GM12878 (cell line): ENCODE measurements around the gene FAM167B. TPM values are rescaled to one million over a fixed set of nuclear protein-coding genes. Genes with fewer than 3 reads are reported as not detected.

Experiments
- CREM ChIP-seq: IDR thresholded peaks from 2 replicates; pipeline ENCODE4 v1.6.1; 2014; ENCODE audit warnings: antibody characterized with exemption, low read depth
- EGR1 ChIP-seq, 2 experiments: IDR thresholded peaks; 1 replicate in 1 of 2; 2 replicates in 1 of 2; pipeline ENCODE4 v1.6.1; 2011 to 2012; ENCODE audit warnings: low read depth in 2 of 2, low read length in 2 of 2, borderline replicate concordance in 1 of 2, mild to moderate bottlenecking in 1 of 2, moderate library complexity in 1 of 2
- FOS ChIP-seq: IDR thresholded peaks from 3 replicates; pipeline ENCODE4 v1.6.1; 2011; ENCODE audit warnings: borderline replicate concordance; ENCODE audit not compliant: insufficient read length; ENCODE audit errors: extremely low read depth
- HDGF ChIP-seq: fragments of 450-650 bp; IDR thresholded peaks from 2 replicates; pipeline ENCODE4 v1.6.1; 2016; ENCODE audit warnings: antibody characterized with exemption
- IKZF2 ChIP-seq, 2 experiments: fragments of 450-650 bp; IDR thresholded peaks; 2 replicates each; pipeline ENCODE4 v1.6.1; 2017; ENCODE audit warnings: mild to moderate bottlenecking in 2 of 2, moderate library complexity in 2 of 2
- IRF3 ChIP-seq: fragments of 450-650 bp; IDR thresholded peaks from 2 replicates; pipeline ENCODE4 v1.6.1; 2014; ENCODE audit warnings: mild to moderate bottlenecking
- MAX ChIP-seq: IDR thresholded peaks from 2 replicates; pipeline ENCODE4 v1.6.1; 2012; ENCODE audit warnings: low read depth, low read length, improper control_type of control experiment
- MEF2B ChIP-seq: fragments of 450-650 bp; IDR thresholded peaks from 2 replicates; pipeline ENCODE4 v1.6.1; 2018; ENCODE audit warnings: mild to moderate bottlenecking, moderate library complexity; ENCODE audit not compliant: partially characterized antibody, poor library complexity, severe bottlenecking
- MLLT1 ChIP-seq: fragments of 450-650 bp; IDR thresholded peaks from 2 replicates; pipeline ENCODE4 v1.6.1; 2016; ENCODE audit warnings: mild to moderate bottlenecking
- MYB ChIP-seq: fragments of 150-350 bp; IDR thresholded peaks from 2 replicates; pipeline ENCODE4 v1.6.1; 2014; ENCODE audit warnings: mild to moderate bottlenecking, low read depth, low read length, borderline replicate concordance
- MYC ChIP-seq: IDR thresholded peaks from 2 replicates; pipeline ENCODE4 v1.6.1; 2011; ENCODE audit warnings: mild to moderate bottlenecking, low read length, moderate library complexity, inconsistent platforms; ENCODE audit not compliant: insufficient read depth, insufficient replicate concordance, insufficient read length, severe bottlenecking
- NR2F1 ChIP-seq: fragments of 450-650 bp; conservative IDR thresholded peaks from 2 replicates; pipeline ENCODE4 v1.6.1; 2017; ENCODE audit warnings: mild to moderate bottlenecking
- PBX3 ChIP-seq: IDR thresholded peaks from 2 replicates; pipeline ENCODE4 v1.6.1; 2011; ENCODE audit warnings: mild to moderate bottlenecking, low read depth, low read length, moderate library complexity; ENCODE audit not compliant: insufficient replicate concordance
- POLR2AphosphoS5 ChIP-seq: IDR thresholded peaks from 2 replicates; pipeline ENCODE4 v1.6.1; 2011; ENCODE audit warnings: mild to moderate bottlenecking, low read length, inconsistent platforms
- SIN3A ChIP-seq: IDR thresholded peaks from 2 replicates; pipeline ENCODE4 v1.6.1; 2012; ENCODE audit warnings: low read depth, low read length, improper control_type of control experiment
- SIX5 ChIP-seq: IDR thresholded peaks from 2 replicates; pipeline ENCODE4 v1.6.1; 2011; ENCODE audit warnings: mild to moderate bottlenecking, low read depth, low read length, moderate library complexity; ENCODE audit not compliant: severe bottlenecking
- SMAD5 ChIP-seq: IDR thresholded peaks from 2 replicates; pipeline ENCODE4 v1.6.1; 2016; ENCODE audit warnings: antibody characterized with exemption, low read depth
- STAT3 ChIP-seq: IDR thresholded peaks from 2 replicates; pipeline ENCODE4 v1.6.1; 2011; ENCODE audit warnings: low read depth, low read length, improper control_type of control experiment
- TBL1XR1 ChIP-seq: IDR thresholded peaks from 2 replicates; pipeline ENCODE4 v1.6.1; 2012; ENCODE audit warnings: low read depth, low read length, improper control_type of control experiment
- TCF12 ChIP-seq: IDR thresholded peaks from 2 replicates; pipeline ENCODE4 v1.6.1; 2011; ENCODE audit warnings: low read depth, mild to moderate bottlenecking, low read length
- ZBED1 ChIP-seq: IDR thresholded peaks from 2 replicates; pipeline ENCODE4 v1.6.1; 2016; ENCODE audit warnings: borderline replicate concordance
- ZNF687 ChIP-seq: fragments of 450-650 bp; IDR thresholded peaks from 2 replicates; pipeline ENCODE4 v1.6.1; 2017; ENCODE audit warnings: mild to moderate bottlenecking, moderate library complexity
- polyA plus RNA-seq, 11 experiments: library from polyadenylated mRNA; depleted of rRNA in 4 of 11; unstranded in 6 of 11; stranded (reverse) in 5 of 11; fragments of >200 nt; fragmentation: Nextera tagmentation in 4 of 11; fragmentation: Illumina TruSeq in 1 of 11; extraction: Ambion mirVana in 4 of 11; extraction: Trizol in 1 of 11; gene quantifications; 1 replicate in 1 of 11; 2 replicates in 10 of 11; pipeline versions ENCODE4 v1.2.1 to v1.2.3, GENCODE V29; 2011 to 2016; ENCODE audit warnings: inconsistent platforms in 2 of 11, missing spikeins in 2 of 11, low read depth in 1 of 11
- total RNA-seq, 4 experiments: library from RNA; depleted of rRNA in 3 of 4; stranded (reverse); fragments of >200 nt in 3 of 4; fragmentation: Illumina TruSeq in 1 of 4; extraction: Trizol in 1 of 4; gene quantifications; 2 replicates each; pipeline versions ENCODE4 v1.2.1 to v1.2.3, GENCODE V29; 2013 to 2021

The FAM167B gene
- total and polyA plus RNA-seq, 10 of the 15 experiments (the other 5 are each of a cell fraction or from before 2014, with no cell fraction given), result 0.07 to 1.2 (median 0.36) TPM; not detected in 2

GRCh38 chr1:32250893-32251716 lies 4.1 kb downstream of the FAM167B start, which contains the start of gene LCK (continued):
- peak; percentile 32 for TF ChIP-seq MYC
- TF ChIP-seq SMAD5, result peak; percentile 84
- TF ChIP-seq FOS, result no peak
- no peak for TF ChIP-seq STAT3
- TF ChIP-seq SIN3A, result no peak
- TF ChIP-seq ZBED1, result peak; percentile 33; the same call in 1 of the 2 replicates
- peak; percentile 36; the same call in 1 of the 2 replicates for TF ChIP-seq MAX
- no peak for TF ChIP-seq SIX5
- TF ChIP-seq NR2F1, result no peak
- no peak for TF ChIP-seq IRF3
- TF ChIP-seq PBX3, result peak; percentile 16
- TF ChIP-seq CREM, result peak; percentile 25; the same call in 1 of the 2 replicates
- TF ChIP-seq MEF2B, result peak; percentile 48
- peak; percentile 69; the same call in 1 of the 2 replicates for TF ChIP-seq HDGF
- TF ChIP-seq ZNF687, result peak; percentile 87
- TF ChIP-seq IKZF2 (IDR thresholded peaks at IDR 0.05), result peak in 1 of 2 experiments; percentile 20; a peak in 1 of 4 replicates
- no peak for TF ChIP-seq MLLT1
- TF ChIP-seq POLR2AphosphoS5, result peak; percentile 86
- peak in 1 of 2 experiments; percentile 80; a peak in 2 of 3 replicates for TF ChIP-seq EGR1 (IDR thresholded peaks at IDR 0.05; ENCODE audit: borderline replicate concordance in 1 of 2, low read depth in 2 of 2, low read length in 2 of 2)
- TF ChIP-seq MYB, result no peak
- TF ChIP-seq TCF12, result peak; percentile 78; the same call in 1 of the 2 replicates
- TF ChIP-seq TBL1XR1, result no peak
